CD14-positive monocyte (primary cell): Measurements from ENCODE around the gene TKTL1. TPM values are rescaled to one million over a fixed set of nuclear protein-coding genes. Genes with fewer than 3 reads are reported as not detected.

Source experiments
- DNase-seq, 3 donors: peaks; one replicate each; pipeline ENCODE4 v3.0.0-alpha.2; 2011 to 2022
- H2AFZ ChIP-seq: 2 replicates; pipeline ENCODE4 v1.6.0; 2012; ENCODE audit warnings: mild to moderate bottlenecking, low read depth, low read length, inconsistent platforms; ENCODE audit not compliant: insufficient read depth, poor library complexity, severe bottlenecking
- H3K27ac ChIP-seq, 2 donors: 1 replicate in 1 of 2; 2 replicates in 1 of 2; pipeline ENCODE4 v1.5.1; 2012 to 2013; ENCODE audit warnings: low read length in 2 of 2, control low read depth in 1 of 2, inconsistent platforms in 1 of 2, low read depth in 1 of 2, mild to moderate bottlenecking in 1 of 2
- H3K27me3 ChIP-seq, 2 donors: one replicate each; pipeline versions ENCODE4 v1.6.0 to v1.6.1; 2011 to 2013; ENCODE audit warnings: low read length in 2 of 2; ENCODE audit not compliant: control insufficient read depth in 2 of 2, insufficient read depth in 2 of 2
- H3K36me3 ChIP-seq, 2 donors: replicated peaks in 1 of 2; 1 replicate in 1 of 2; 2 replicates in 1 of 2; pipeline versions ENCODE4 v1.5.1 to v1.6.1; 2012 to 2013; ENCODE audit warnings: low read length in 2 of 2, control low read depth in 1 of 2, inconsistent platforms in 1 of 2, mild to moderate bottlenecking in 1 of 2; ENCODE audit not compliant: insufficient read depth in 2 of 2, control insufficient read depth in 1 of 2
- H3K4me1 ChIP-seq, 2 donors: 1 replicate in 1 of 2; 2 replicates in 1 of 2; pipeline versions ENCODE4 v1.5.1 to v1.6.1; 2012 to 2013; ENCODE audit warnings: low read length in 2 of 2, control low read depth in 1 of 2, inconsistent platforms in 1 of 2, mild to moderate bottlenecking in 1 of 2, moderate library complexity in 1 of 2; ENCODE audit not compliant: insufficient read depth in 2 of 2, control insufficient read depth in 1 of 2
- H3K4me2 ChIP-seq: replicated peaks from 2 replicates; pipeline ENCODE3; 2012; ENCODE audit warnings: low read length, moderate library complexity, mild to moderate bottlenecking; ENCODE audit not compliant: poor library complexity, severe bottlenecking; ENCODE audit errors: extremely low read depth
- H3K4me3 ChIP-seq, 3 experiments: fragments of 200-600 bp in 1 of 3; sonication (generic) in 1 of 3; replicated peaks in 1 of 3; 1 replicate in 2 of 3; 2 replicates in 1 of 3; pipeline ENCODE4 v1.5.1; 2011 to 2013; ENCODE audit warnings: low read length in 3 of 3, mild to moderate bottlenecking in 3 of 3, control low read depth in 2 of 3, low read depth in 2 of 3, inconsistent platforms in 1 of 3, moderate library complexity in 1 of 3
- H3K79me2 ChIP-seq: 2 replicates; pipeline ENCODE4 v1.6.0; 2012; ENCODE audit warnings: mild to moderate bottlenecking, control low read depth, inconsistent platforms, low read length, moderate library complexity; ENCODE audit not compliant: insufficient read depth
- H3K9ac ChIP-seq: 2 replicates; pipeline ENCODE4 v1.6.0; 2017; ENCODE audit warnings: low read length, mild to moderate bottlenecking; ENCODE audit not compliant: insufficient read depth, poor library complexity, severe bottlenecking
- H3K9me3 ChIP-seq, 2 donors: replicated peaks in 1 of 2; 1 replicate in 1 of 2; 2 replicates in 1 of 2; pipeline versions ENCODE4 v1.5.1 to v1.6.1; 2012 to 2013; ENCODE audit warnings: low read length in 2 of 2, control low read depth in 1 of 2; ENCODE audit not compliant: control insufficient read depth in 1 of 2, insufficient read depth in 1 of 2
- H4K20me1 ChIP-seq: 2 replicates; pipeline ENCODE4 v1.6.0; 2012; ENCODE audit warnings: mild to moderate bottlenecking, low read length, control low read depth, moderate library complexity; ENCODE audit not compliant: insufficient read depth
- H3K27ac Mint-ChIP-seq, 7 donors: one replicate each; pipeline ENCODE4 v1.8.0; 2020; ENCODE audit warnings: mild to moderate bottlenecking in 7 of 7, mixed read lengths in 7 of 7, moderate library complexity in 6 of 7, inconsistent platforms in 2 of 7
- H3K27me3 Mint-ChIP-seq, 3 donors: one replicate each; pipeline ENCODE4 v1.8.0; 2021 to 2022; ENCODE audit warnings: low read depth in 3 of 3, mild to moderate bottlenecking in 3 of 3, mixed read lengths in 3 of 3, moderate library complexity in 3 of 3, inconsistent platforms in 1 of 3
- H3K36me3 Mint-ChIP-seq, 2 donors: one replicate each; pipeline ENCODE4 v1.8.0; 2020; ENCODE audit warnings: mixed read lengths in 2 of 2, inconsistent platforms in 1 of 2, mild to moderate bottlenecking in 1 of 2
- H3K4me1 Mint-ChIP-seq: one replicate; pipeline ENCODE4 v1.8.0; 2020; ENCODE audit warnings: mild to moderate bottlenecking, mixed read lengths
- H3K4me3 Mint-ChIP-seq, 2 donors: one replicate each; pipeline ENCODE4 v1.8.0; 2020; ENCODE audit warnings: mild to moderate bottlenecking in 2 of 2, mixed read lengths in 2 of 2, moderate library complexity in 1 of 2
- H3K9me3 Mint-ChIP-seq, 7 donors: one replicate each; pipeline ENCODE4 v1.8.0; 2020 to 2022; ENCODE audit warnings: mixed read lengths in 7 of 7, mild to moderate bottlenecking in 6 of 7, moderate library complexity in 6 of 7, inconsistent platforms in 2 of 7
- WGBS: methylation state at CpG from one replicate; pipeline ENCODE4 v1.1.5; 2013; ENCODE audit warnings: missing lambda C conversion rate; ENCODE audit not compliant: insufficient coverage; 5-methylcytosine and 5-hydroxymethylcytosine counted together
- intact Hi-C, 2 donors: fragments of 100-400 bp; cut with micrococcal nuclease; formaldehyde crosslinking; loops; one replicate each; pipeline versions ENCODE4 v1.15.0 to v1.15.1; 2023
- polyA plus RNA-seq, 3 donors: library from polyadenylated mRNA; depleted of rRNA in 1 of 3; unstranded in 2 of 3; stranded (reverse) in 1 of 3; fragments of 300-500 nt in 2 of 3; fragments of >200 nt in 1 of 3; fragmentation: Illumina TruSeq in 2 of 3; gene quantifications; 1 replicate in 2 of 3; 2 replicates in 1 of 3; pipeline ENCODE4 v1.2.3, GENCODE V29; 2012 to 2021
- TF ChIP-seq, protein P1 (sequence below): fragments of 200-600 bp; IDR thresholded peaks from one replicate; pipeline ENCODE4 v1.8.0; 2022; ENCODE audit warnings: antibody characterized with exemption, mild to moderate bottlenecking

The TKTL1 gene
- polyA plus RNA-seq, 3 donors: 0.20 to 1.3 (median 0.60) TPM

DNA sequence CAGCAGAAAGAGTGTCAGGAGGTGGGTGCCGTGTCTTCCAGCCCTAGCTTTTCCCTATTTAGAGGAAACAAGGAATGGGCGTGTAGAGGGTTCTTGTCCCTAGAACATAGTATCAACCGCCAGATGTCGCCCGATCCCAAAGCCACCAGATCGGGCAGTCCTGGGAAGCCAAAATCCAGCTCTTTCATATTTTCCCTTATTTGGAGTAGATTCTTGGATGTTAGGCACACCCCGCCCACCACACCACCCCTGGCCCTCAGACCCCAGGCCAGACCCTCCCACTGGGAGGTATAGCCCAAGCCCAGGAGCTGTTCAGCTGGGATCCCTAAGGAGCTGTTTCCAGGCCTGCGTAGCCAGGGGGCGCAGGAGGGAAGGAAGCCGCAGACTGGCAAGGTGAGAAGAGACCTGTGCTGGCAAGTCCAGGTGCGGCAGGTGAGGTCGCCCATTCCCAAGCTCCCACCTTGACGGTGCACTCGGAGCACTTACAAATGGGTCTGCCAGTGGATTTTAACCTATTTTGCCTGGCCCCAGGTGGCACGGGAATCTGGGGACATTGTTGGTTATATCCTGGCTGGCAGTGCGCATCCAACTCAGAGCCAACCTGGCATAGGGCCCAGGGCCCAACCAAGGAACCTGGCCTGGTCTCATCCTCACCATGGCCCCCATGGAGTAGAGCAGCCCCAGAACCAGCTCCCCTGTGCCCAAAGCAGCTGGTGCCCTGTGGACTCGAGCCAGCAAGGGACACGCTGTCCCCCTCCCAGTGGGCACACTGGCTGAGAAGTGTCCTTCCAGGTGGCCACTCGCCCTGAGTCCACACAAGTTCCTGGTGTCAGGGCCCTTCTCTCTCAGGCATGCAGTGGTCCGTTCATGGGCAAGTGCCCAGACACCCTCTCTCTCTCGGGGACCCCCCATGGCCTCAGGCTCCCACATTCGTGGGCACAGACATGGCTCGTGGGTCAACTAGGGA lies 78.0 kb downstream of the TKTL1 start:
- peak; percentile 43 to 62 (median 56) for DNase-seq
- intact Hi-C loops: loop anchor here (2.0 to 5.0 kb wide), 2 partner anchors 159 to 161 kb away; no protein-coding TSS in a partner anchor
- no peak overlapping the region for H3K9ac ChIP-seq
- peaks cover 45 to 53% of the 10 kb centered on the region in 2 donors for H3K4me1 ChIP-seq
- H3K9me3 ChIP-seq: no peaks in the 10 kb centered on the region
- 34% methylated on average over 8 of the region's 23 CpGs for WGBS
- no peak overlapping the region for H3K27ac ChIP-seq
- peak overlapping the region; percentile 60 to 61 for H3K4me3 Mint-ChIP-seq
- peaks cover 38% of the 10 kb centered on the region for H3K79me2 ChIP-seq
- H3K4me1 Mint-ChIP-seq: peaks cover 24% of the 10 kb centered on the region
- no peaks in the 10 kb centered on the region for H3K36me3 ChIP-seq
- peak overlapping the region; percentile 80 for H3K4me2 ChIP-seq
- peaks cover 3 to 6% of the 10 kb centered on the region in 2 donors for H3K36me3 Mint-ChIP-seq
- H3K27me3 Mint-ChIP-seq: peaks cover 3 to 14% (median 8%) of the 10 kb centered on the region in 3 donors
- TF ChIP-seq, protein P1, sequence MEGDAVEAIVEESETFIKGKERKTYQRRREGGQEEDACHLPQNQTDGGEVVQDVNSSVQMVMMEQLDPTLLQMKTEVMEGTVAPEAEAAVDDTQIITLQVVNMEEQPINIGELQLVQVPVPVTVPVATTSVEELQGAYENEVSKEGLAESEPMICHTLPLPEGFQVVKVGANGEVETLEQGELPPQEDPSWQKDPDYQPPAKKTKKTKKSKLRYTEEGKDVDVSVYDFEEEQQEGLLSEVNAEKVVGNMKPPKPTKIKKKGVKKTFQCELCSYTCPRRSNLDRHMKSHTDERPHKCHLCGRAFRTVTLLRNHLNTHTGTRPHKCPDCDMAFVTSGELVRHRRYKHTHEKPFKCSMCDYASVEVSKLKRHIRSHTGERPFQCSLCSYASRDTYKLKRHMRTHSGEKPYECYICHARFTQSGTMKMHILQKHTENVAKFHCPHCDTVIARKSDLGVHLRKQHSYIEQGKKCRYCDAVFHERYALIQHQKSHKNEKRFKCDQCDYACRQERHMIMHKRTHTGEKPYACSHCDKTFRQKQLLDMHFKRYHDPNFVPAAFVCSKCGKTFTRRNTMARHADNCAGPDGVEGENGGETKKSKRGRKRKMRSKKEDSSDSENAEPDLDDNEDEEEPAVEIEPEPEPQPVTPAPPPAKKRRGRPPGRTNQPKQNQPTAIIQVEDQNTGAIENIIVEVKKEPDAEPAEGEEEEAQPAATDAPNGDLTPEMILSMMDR: peak; percentile 50
- no peak overlapping the region for H2AFZ ChIP-seq
- peak overlapping the region in 1 of 3 experiments; percentile 88 for H3K4me3 ChIP-seq
- H4K20me1 ChIP-seq: peaks cover 17% of the 10 kb centered on the region
- H3K9me3 Mint-ChIP-seq: peaks cover 0 to 31% (median 8%) of the 10 kb centered on the region in 7 donors
- H3K27ac Mint-ChIP-seq: peak overlapping the region in 5 of 7 donors; percentile 20 to 83 (median 68)
- no peaks in the 10 kb centered on the region for H3K27me3 ChIP-seq

DNA sequence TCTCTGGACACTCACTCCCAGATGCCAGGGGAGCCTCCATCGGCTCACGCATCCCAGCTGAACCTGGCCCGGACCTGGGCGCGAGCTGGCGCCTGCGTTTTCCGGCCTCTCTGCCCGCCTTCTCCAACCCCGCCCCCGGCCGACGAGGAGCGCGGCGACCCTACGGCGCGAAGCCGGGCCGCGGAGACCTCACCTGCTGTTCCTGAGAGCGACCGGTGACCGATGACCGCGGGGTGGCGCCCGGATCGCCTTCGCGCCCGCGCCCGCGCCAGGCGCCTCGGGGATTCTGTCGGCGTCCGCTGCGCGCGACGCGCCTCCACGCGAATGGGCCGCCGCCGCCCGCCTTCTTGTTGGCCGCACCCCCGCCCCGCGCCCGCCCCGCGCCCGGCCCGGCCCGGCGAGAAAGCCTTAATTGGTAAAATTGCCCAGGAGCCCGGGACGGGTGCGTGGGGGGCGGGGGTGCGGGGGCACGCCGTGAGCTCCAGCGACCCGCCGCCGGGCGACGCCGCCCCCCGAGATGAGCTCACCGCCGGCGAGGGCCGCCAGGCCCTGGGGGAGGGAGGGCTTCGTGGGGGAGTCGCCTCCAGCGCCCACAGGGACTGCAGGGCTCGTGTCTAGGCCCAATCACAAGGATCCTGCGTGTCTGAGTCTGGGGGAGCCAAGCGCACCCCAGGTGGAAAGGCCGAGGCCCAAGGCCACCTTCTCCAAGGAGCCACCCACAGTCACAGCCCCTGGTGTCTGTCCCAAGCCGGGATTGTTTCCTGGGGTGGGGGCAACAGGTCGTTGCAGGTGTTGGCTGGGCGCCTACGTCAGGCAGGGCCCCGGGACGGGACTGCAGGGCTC lies 78.9 kb downstream of the TKTL1 start, which contains the start of gene FLNA:
Gene FLNA, minus strand, starts transcription at position 322 of the 843 bp plus-strand sequence. CDS start 3,389 bp downstream, outside the sequence.
- H3K4me1 ChIP-seq: peaks cover 45 to 48% of the 10 kb centered on the region in 2 donors
- peak within 1 kb of the TSS; percentile 60 to 61 for H3K4me3 Mint-ChIP-seq
- H2AFZ ChIP-seq: no peak within 1 kb of the TSS
- no peak within 1 kb of the TSS for H3K9ac ChIP-seq
- peaks cover 0 to 33% (median 8%) of the 10 kb centered on the region in 7 donors for H3K9me3 Mint-ChIP-seq
- no peaks in the 10 kb centered on the region for H3K36me3 ChIP-seq
- intact Hi-C loops: loop anchor here in 1 of 2 donors (5.0 kb wide), 1 partner anchor 158 kb away; no protein-coding TSS in a partner anchor
- peak within 1 kb of the TSS in 1 of 3 experiments; percentile 88 for H3K4me3 ChIP-seq
- peaks cover 3 to 14% (median 8%) of the 10 kb centered on the region in 3 donors for H3K27me3 Mint-ChIP-seq
- no peaks in the 10 kb centered on the region for H3K27me3 ChIP-seq
- H3K36me3 Mint-ChIP-seq: peaks cover 3 to 6% of the 10 kb centered on the region in 2 donors
- no peak within 1 kb of the TSS for H3K27ac ChIP-seq
- peaks cover 17% of the 10 kb centered on the region for H4K20me1 ChIP-seq
- H3K9me3 ChIP-seq: no peaks in the 10 kb centered on the region
- H3K4me2 ChIP-seq: peak within 1 kb of the TSS; percentile 80
- TF ChIP-seq, protein P1: peak; percentile 31
- peak in 2 of 3 donors; percentile 43 to 52 for DNase-seq
- H3K4me1 Mint-ChIP-seq: peaks cover 24% of the 10 kb centered on the region
- WGBS: 9% methylated on average over 52 of the region's 95 CpGs
- peaks cover 39% of the 10 kb centered on the region for H3K79me2 ChIP-seq
- peak within 1 kb of the TSS in 5 of 7 donors; percentile 20 to 83 (median 68) for H3K27ac Mint-ChIP-seq
